GM23338 (cell line): ENCODE measurements around the gene ARMC5. TPM values are rescaled to one million over a fixed set of nuclear protein-coding genes. Genes with fewer than 3 reads are reported as not detected.
A peak's percentile ranks its signal among the peaks of the same experiment; 100 is the strongest.

ENCODE experiments used
- ATAC-seq: fragments of 200-7000 bp; cut with Tn5 transposase; 3 replicates; pipeline ENCODE4 v1.9.1; 2020
- DNase-seq: peaks from one replicate; pipeline ENCODE4 v3.0.0-alpha.2; 2015; ENCODE audit warnings: low spot score
- H2AFZ ChIP-seq: fragments of 200-600 bp; sonication (generic); 2 replicates; pipeline ENCODE4 v1.8.0; 2016; ENCODE audit warnings: antibody characterized with exemption, mild to moderate bottlenecking, moderate library complexity
- H3F3A ChIP-seq: fragments of 200-600 bp; sonication (generic); replicated peaks from 2 replicates; pipeline ENCODE4 v1.8.0; 2017; ENCODE audit warnings: antibody characterized with exemption, mixed run types, low read depth
- H3K27ac ChIP-seq: fragments of 200-600 bp; sonication (generic); 2 replicates; pipeline ENCODE4 v1.6.1; 2016; ENCODE audit warnings: low read depth
- H3K27me3 ChIP-seq: fragments of 200-600 bp; sonication (generic); 2 replicates; pipeline ENCODE4 v1.8.0; 2016; ENCODE audit warnings: mild to moderate bottlenecking, mixed run types, moderate library complexity; ENCODE audit not compliant: insufficient read depth
- H3K36me3 ChIP-seq: fragments of 200-600 bp; sonication (generic); 2 replicates; pipeline ENCODE4 v1.8.0; 2016; ENCODE audit warnings: mild to moderate bottlenecking; ENCODE audit not compliant: insufficient read depth
- H3K4me1 ChIP-seq: fragments of 200-600 bp; sonication (generic); 2 replicates; pipeline ENCODE4 v1.8.0; 2016; ENCODE audit warnings: mild to moderate bottlenecking, moderate library complexity; ENCODE audit not compliant: insufficient read depth
- H3K4me2 ChIP-seq: fragments of 200-600 bp; sonication (generic); 2 replicates; pipeline ENCODE4 v1.7.1; 2017; ENCODE audit warnings: mixed run types
- H3K4me3 ChIP-seq: fragments of 200-600 bp; sonication (generic); 2 replicates; pipeline ENCODE4 v1.6.1; 2016; ENCODE audit warnings: mixed run types
- H3K79me2 ChIP-seq: fragments of 200-600 bp; sonication (generic); replicated peaks from 2 replicates; pipeline ENCODE4 v1.8.0; 2017; ENCODE audit warnings: mild to moderate bottlenecking; ENCODE audit not compliant: insufficient read depth
- H3K9me2 ChIP-seq: fragments of 200-600 bp; sonication (generic); 2 replicates; pipeline ENCODE4 v1.8.0; 2017; ENCODE audit not compliant: insufficient read depth
- H4K20me1 ChIP-seq: fragments of 200-600 bp; sonication (generic); replicated peaks from 2 replicates; pipeline ENCODE4 v1.8.0; 2017; ENCODE audit warnings: mild to moderate bottlenecking; ENCODE audit not compliant: insufficient read depth
- H3K27ac Mint-ChIP-seq: 2 replicates; pipeline ENCODE4 v1.8.0; 2020; ENCODE audit warnings: inconsistent platforms, mild to moderate bottlenecking, moderate library complexity, mixed read lengths
- H3K27me3 Mint-ChIP-seq: 3 replicates; pipeline ENCODE4 v1.8.0; 2022; ENCODE audit warnings: low read depth, mild to moderate bottlenecking, moderate library complexity, mixed read lengths, inconsistent platforms; ENCODE audit not compliant: insufficient read depth, poor library complexity
- H3K36me3 Mint-ChIP-seq: 3 replicates; pipeline ENCODE4 v1.8.0; 2021; ENCODE audit warnings: low read depth, mild to moderate bottlenecking, inconsistent platforms, moderate library complexity, mixed read lengths
- H3K4me1 Mint-ChIP-seq: 3 replicates; pipeline ENCODE4 v1.8.0; 2020; ENCODE audit warnings: mild to moderate bottlenecking, inconsistent platforms, mixed read lengths
- H3K4me3 Mint-ChIP-seq: 3 replicates; pipeline ENCODE4 v1.8.0; 2021; ENCODE audit warnings: moderate library complexity, mild to moderate bottlenecking, inconsistent platforms, mixed read lengths
- H3K9me3 Mint-ChIP-seq: 3 replicates; pipeline ENCODE4 v1.8.0; 2020; ENCODE audit warnings: moderate library complexity, mild to moderate bottlenecking, inconsistent platforms, mixed read lengths
- EZH2 ChIP-seq: fragments of 200-600 bp; sonication (generic); IDR thresholded peaks from one replicate; pipeline ENCODE4 v1.8.0; 2017; ENCODE audit warnings: antibody characterized with exemption, mild to moderate bottlenecking, low read depth; ENCODE audit not compliant: unreplicated experiment
- EZH2phosphoT487 ChIP-seq: fragments of 200-600 bp; sonication (generic); IDR thresholded peaks from one replicate; pipeline ENCODE4 v1.8.1; 2018; ENCODE audit warnings: antibody characterized with exemption; ENCODE audit not compliant: unreplicated experiment
- NANOG ChIP-seq: IDR thresholded peaks from 2 replicates; pipeline ENCODE4 v1.6.1; 2016; ENCODE audit warnings: antibody characterized with exemption, borderline replicate concordance
- STAT1 ChIP-seq: IDR thresholded peaks from one replicate; pipeline ENCODE4 v1.6.1; 2016; ENCODE audit warnings: antibody characterized with exemption; ENCODE audit not compliant: unreplicated experiment
- polyA plus RNA-seq: library from polyadenylated mRNA; unstranded; fragments of >200 nt; fragmentation: Nextera tagmentation; extraction: Ambion mirVana; gene quantifications from 2 replicates; pipeline ENCODE4 v1.2.1, GENCODE V29; 2016
- total RNA-seq: library from RNA; depleted of rRNA; stranded (reverse); fragments of >200 nt; shearing (Covaris generic); gene quantifications from 2 replicates; pipeline ENCODE4 v1.2.3, GENCODE V29; 2014
- TF ChIP-seq, protein P1 (sequence below): fragments of 250-450 bp; sonication (Bioruptor Pico); IDR thresholded peaks from 2 replicates; pipeline ENCODE4 v1.5.0; 2020; ENCODE audit warnings: mild to moderate bottlenecking, moderate library complexity
- TF ChIP-seq, protein P2 (sequence below): IDR thresholded peaks from 2 replicates; pipeline ENCODE4 v1.6.1; 2016; ENCODE audit warnings: antibody characterized with exemption
- TF ChIP-seq, protein P3 (sequence below): IDR thresholded peaks from one replicate; pipeline ENCODE4 v1.6.1; 2018; ENCODE audit warnings: antibody characterized with exemption; ENCODE audit not compliant: unreplicated experiment
- TF ChIP-seq, protein P4 (sequence below), 2 experiments: fragments of 200-600 bp in 1 of 2; sonication (generic) in 1 of 2; conservative IDR thresholded peaks; 2 replicates each; pipeline versions ENCODE4 v1.5.1 to v1.6.1; 2016 to 2017; ENCODE audit warnings: antibody characterized with exemption in 2 of 2, low read depth in 2 of 2, mild to moderate bottlenecking in 2 of 2, moderate library complexity in 1 of 2

ARMC5 gene
- total and polyA plus RNA-seq, 2 experiments from 2014 or later = 5.9 to 11.3 TPM

DNA sequence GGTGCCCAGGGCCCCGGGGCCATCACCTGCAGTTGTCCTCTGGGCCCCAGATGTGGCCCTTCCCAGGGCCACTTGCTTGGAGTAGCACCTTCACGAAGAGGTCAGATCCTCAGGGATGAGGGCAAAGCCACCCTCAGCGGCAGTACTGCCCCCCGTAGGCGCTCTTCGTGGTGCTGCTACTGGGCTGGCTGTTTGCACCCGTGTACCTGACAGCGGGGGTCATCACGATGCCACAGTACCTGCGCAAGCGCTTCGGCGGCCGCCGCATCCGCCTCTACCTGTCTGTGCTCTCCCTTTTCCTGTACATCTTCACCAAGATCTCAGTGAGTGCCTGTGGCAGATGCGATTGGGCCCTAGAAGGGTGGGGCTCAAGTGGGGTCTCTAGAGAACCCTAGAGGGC lies 26.3 kb downstream of the ARMC5 start (continued):
- TF ChIP-seq, protein P1, sequence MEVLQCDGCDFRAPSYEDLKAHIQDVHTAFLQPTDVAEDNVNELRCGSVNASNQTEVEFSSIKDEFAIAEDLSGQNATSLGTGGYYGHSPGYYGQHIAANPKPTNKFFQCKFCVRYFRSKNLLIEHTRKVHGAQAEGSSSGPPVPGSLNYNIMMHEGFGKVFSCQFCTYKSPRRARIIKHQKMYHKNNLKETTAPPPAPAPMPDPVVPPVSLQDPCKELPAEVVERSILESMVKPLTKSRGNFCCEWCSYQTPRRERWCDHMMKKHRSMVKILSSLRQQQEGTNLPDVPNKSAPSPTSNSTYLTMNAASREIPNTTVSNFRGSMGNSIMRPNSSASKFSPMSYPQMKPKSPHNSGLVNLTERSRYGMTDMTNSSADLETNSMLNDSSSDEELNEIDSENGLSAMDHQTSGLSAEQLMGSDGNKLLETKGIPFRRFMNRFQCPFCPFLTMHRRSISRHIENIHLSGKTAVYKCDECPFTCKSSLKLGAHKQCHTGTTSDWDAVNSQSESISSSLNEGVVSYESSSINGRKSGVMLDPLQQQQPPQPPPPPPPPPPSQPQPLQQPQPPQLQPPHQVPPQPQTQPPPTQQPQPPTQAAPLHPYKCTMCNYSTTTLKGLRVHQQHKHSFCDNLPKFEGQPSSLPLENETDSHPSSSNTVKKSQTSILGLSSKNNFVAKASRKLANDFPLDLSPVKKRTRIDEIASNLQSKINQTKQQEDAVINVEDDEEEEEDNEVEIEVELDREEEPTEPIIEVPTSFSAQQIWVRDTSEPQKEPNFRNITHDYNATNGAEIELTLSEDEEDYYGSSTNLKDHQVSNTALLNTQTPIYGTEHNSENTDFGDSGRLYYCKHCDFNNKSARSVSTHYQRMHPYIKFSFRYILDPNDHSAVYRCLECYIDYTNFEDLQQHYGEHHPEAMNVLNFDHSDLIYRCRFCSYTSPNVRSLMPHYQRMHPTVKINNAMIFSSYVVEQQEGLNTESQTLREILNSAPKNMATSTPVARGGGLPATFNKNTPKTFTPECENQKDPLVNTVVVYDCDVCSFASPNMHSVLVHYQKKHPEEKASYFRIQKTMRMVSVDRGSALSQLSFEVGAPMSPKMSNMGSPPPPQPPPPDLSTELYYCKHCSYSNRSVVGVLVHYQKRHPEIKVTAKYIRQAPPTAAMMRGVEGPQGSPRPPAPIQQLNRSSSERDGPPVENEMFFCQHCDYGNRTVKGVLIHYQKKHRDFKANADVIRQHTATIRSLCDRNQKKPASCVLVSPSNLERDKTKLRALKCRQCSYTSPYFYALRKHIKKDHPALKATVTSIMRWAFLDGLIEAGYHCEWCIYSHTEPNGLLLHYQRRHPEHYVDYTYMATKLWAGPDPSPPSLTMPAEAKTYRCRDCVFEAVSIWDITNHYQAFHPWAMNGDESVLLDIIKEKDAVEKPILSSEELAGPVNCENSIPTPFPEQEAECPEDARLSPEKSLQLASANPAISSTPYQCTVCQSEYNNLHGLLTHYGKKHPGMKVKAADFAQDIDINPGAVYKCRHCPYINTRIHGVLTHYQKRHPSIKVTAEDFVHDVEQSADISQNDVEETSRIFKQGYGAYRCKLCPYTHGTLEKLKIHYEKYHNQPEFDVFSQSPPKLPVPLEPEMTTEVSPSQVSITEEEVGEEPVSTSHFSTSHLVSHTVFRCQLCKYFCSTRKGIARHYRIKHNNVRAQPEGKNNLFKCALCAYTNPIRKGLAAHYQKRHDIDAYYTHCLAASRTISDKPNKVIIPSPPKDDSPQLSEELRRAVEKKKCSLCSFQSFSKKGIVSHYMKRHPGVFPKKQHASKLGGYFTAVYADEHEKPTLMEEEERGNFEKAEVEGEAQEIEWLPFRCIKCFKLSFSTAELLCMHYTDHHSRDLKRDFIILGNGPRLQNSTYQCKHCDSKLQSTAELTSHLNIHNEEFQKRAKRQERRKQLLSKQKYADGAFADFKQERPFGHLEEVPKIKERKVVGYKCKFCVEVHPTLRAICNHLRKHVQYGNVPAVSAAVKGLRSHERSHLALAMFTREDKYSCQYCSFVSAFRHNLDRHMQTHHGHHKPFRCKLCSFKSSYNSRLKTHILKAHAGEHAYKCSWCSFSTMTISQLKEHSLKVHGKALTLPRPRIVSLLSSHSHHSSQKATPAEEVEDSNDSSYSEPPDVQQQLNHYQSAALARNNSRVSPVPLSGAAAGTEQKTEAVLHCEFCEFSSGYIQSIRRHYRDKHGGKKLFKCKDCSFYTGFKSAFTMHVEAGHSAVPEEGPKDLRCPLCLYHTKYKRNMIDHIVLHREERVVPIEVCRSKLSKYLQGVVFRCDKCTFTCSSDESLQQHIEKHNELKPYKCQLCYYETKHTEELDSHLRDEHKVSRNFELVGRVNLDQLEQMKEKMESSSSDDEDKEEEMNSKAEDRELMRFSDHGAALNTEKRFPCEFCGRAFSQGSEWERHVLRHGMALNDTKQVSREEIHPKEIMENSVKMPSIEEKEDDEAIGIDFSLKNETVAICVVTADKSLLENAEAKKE (CRISPR knock-in tag) = no peak
- TF ChIP-seq, protein P2, sequence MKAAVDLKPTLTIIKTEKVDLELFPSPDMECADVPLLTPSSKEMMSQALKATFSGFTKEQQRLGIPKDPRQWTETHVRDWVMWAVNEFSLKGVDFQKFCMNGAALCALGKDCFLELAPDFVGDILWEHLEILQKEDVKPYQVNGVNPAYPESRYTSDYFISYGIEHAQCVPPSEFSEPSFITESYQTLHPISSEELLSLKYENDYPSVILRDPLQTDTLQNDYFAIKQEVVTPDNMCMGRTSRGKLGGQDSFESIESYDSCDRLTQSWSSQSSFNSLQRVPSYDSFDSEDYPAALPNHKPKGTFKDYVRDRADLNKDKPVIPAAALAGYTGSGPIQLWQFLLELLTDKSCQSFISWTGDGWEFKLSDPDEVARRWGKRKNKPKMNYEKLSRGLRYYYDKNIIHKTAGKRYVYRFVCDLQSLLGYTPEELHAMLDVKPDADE = no peak

DNA sequence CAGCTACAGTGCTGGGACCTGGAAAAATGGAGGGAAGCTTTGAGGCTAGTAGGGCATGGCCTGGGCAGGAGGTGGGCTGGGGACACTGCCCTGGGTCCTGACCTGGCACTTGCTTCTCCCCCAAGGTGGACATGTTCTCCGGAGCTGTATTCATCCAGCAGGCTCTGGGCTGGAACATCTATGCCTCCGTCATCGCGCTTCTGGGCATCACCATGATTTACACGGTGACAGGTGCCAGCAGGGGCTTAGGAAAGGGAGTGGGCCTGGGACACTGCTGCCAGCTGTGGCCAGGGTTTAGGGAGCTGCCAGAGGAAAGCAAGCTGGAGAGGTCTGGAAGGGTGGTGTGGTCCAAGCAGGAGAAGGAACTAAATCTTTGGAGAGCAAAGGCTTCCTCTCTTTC lies 26.7 kb downstream of the ARMC5 start:
- DNase-seq (no peak), ATAC-seq (no peak)
- Mint-ChIP-seq H3K4me3 (peak overlapping the region; percentile 22; the same call in 2 of the 3 replicates), H3K4me1 (peaks cover 17% of the 10 kb centered on the region; the same call in 2 of the 3 replicates), H3K27ac (no peak overlapping the region), H3K27me3 (peaks cover 61% of the 10 kb centered on the region), H3K36me3 (peaks cover 11% of the 10 kb centered on the region; the same call in 2 of the 3 replicates), H3K9me3 (no peaks in the 10 kb centered on the region)
- no peaks in the 10 kb centered on the region for H4K20me1 ChIP-seq
- H3K9me2 ChIP-seq = no peaks in the 10 kb centered on the region
- H3K36me3 ChIP-seq = no peaks in the 10 kb centered on the region
- no peak overlapping the region for H3K27ac ChIP-seq
- no peaks in the 10 kb centered on the region; the same call in 1 of the 2 replicates for H3K4me1 ChIP-seq
- no peak overlapping the region for H3K4me2 ChIP-seq
- no peaks in the 10 kb centered on the region for H3K79me2 ChIP-seq
- no peak overlapping the region for H2AFZ ChIP-seq
- H3K4me3 ChIP-seq = no peak overlapping the region
- H3K27me3 ChIP-seq = peaks cover 75% of the 10 kb centered on the region
- no peaks in the 10 kb centered on the region for H3F3A ChIP-seq
- TF ChIP-seq, protein P2 = no peak
- no peak for TF ChIP-seq EZH2
- TF ChIP-seq EZH2phosphoT487 = no peak
- TF ChIP-seq, protein P3, sequence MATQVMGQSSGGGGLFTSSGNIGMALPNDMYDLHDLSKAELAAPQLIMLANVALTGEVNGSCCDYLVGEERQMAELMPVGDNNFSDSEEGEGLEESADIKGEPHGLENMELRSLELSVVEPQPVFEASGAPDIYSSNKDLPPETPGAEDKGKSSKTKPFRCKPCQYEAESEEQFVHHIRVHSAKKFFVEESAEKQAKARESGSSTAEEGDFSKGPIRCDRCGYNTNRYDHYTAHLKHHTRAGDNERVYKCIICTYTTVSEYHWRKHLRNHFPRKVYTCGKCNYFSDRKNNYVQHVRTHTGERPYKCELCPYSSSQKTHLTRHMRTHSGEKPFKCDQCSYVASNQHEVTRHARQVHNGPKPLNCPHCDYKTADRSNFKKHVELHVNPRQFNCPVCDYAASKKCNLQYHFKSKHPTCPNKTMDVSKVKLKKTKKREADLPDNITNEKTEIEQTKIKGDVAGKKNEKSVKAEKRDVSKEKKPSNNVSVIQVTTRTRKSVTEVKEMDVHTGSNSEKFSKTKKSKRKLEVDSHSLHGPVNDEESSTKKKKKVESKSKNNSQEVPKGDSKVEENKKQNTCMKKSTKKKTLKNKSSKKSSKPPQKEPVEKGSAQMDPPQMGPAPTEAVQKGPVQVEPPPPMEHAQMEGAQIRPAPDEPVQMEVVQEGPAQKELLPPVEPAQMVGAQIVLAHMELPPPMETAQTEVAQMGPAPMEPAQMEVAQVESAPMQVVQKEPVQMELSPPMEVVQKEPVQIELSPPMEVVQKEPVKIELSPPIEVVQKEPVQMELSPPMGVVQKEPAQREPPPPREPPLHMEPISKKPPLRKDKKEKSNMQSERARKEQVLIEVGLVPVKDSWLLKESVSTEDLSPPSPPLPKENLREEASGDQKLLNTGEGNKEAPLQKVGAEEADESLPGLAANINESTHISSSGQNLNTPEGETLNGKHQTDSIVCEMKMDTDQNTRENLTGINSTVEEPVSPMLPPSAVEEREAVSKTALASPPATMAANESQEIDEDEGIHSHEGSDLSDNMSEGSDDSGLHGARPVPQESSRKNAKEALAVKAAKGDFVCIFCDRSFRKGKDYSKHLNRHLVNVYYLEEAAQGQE = no peak
- TF ChIP-seq STAT1 = no peak
- TF ChIP-seq, protein P4, sequence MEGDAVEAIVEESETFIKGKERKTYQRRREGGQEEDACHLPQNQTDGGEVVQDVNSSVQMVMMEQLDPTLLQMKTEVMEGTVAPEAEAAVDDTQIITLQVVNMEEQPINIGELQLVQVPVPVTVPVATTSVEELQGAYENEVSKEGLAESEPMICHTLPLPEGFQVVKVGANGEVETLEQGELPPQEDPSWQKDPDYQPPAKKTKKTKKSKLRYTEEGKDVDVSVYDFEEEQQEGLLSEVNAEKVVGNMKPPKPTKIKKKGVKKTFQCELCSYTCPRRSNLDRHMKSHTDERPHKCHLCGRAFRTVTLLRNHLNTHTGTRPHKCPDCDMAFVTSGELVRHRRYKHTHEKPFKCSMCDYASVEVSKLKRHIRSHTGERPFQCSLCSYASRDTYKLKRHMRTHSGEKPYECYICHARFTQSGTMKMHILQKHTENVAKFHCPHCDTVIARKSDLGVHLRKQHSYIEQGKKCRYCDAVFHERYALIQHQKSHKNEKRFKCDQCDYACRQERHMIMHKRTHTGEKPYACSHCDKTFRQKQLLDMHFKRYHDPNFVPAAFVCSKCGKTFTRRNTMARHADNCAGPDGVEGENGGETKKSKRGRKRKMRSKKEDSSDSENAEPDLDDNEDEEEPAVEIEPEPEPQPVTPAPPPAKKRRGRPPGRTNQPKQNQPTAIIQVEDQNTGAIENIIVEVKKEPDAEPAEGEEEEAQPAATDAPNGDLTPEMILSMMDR (conservative IDR thresholded peaks at IDR 0.05; ENCODE audit: low read depth in 2 of 2) = no peak
- TF ChIP-seq NANOG = no peak
